B cell (primary cell): ENCODE data around the gene PLA2G4D. TPM values are rescaled to one million over a fixed set of nuclear protein-coding genes. Genes with fewer than 3 reads are reported as not detected.
A peak's percentile ranks its signal among the peaks of the same experiment; 100 is the strongest.

Source experiments
- ATAC-seq: fragments of 200-7000 bp; cut with Tn5 transposase; one replicate; pipeline ENCODE4 v1.10.0; 2021; ENCODE audit warnings: low read depth, mild to moderate bottlenecking, moderate number of reproducible peaks, moderate library complexity
- CTCF ChIA-PET: fragments of 350-600 bp; sonication (Branson Sonifier 250); formaldehyde crosslinking; loops from one replicate; lab custom pipeline; 2021; ENCODE audit warnings: antibody characterized with exemption, inconsistent platforms; lab: Charles Lee
- POLR2A ChIA-PET: fragments of 350-600 bp; sonication (Branson Sonifier 250); formaldehyde crosslinking; loops from one replicate; lab custom pipeline; 2021; ENCODE audit warnings: antibody characterized with exemption; lab: Charles Lee
- DNase-seq: peaks from one replicate; pipeline ENCODE4 v3.0.0; 2013
- H2AFZ ChIP-seq: 2 replicates; pipeline ENCODE4 v1.6.1; 2012; ENCODE audit warnings: mild to moderate bottlenecking, low read depth, low read length; ENCODE audit not compliant: insufficient read depth, poor library complexity, severe bottlenecking
- H3K27ac ChIP-seq, 2 donors: 1 replicate in 1 of 2; 2 replicates in 1 of 2; pipeline ENCODE4 v1.5.1; 2012 to 2013; ENCODE audit warnings: low read length in 2 of 2, mild to moderate bottlenecking in 2 of 2, moderate library complexity in 1 of 2
- H3K27me3 ChIP-seq, 4 experiments: fragments of 200-600 bp in 1 of 4; sonication (generic) in 1 of 4; replicated peaks in 1 of 4; 1 replicate in 2 of 4; 2 replicates in 2 of 4; pipeline versions ENCODE4 v1.6.1 to v1.7.0; 2013 to 2016; ENCODE audit warnings: low read length in 3 of 4, mild to moderate bottlenecking in 2 of 4, mixed read lengths in 1 of 4, moderate library complexity in 1 of 4; ENCODE audit not compliant: insufficient read depth in 4 of 4, control insufficient read depth in 3 of 4; ENCODE audit errors: control extremely low read depth in 1 of 4
- H3K36me3 ChIP-seq, 2 experiments: replicated peaks in 1 of 2; 1 replicate in 1 of 2; 2 replicates in 1 of 2; pipeline versions ENCODE4 v1.6.1 to v1.7.1; 2013; ENCODE audit warnings: low read length in 1 of 2; ENCODE audit not compliant: insufficient read depth in 2 of 2, control insufficient read depth in 1 of 2; ENCODE audit errors: control extremely low read depth in 1 of 2, extremely low read depth in 1 of 2
- H3K4me1 ChIP-seq, 2 donors: fragments of 200-600 bp in 1 of 2; sonication (generic) in 1 of 2; 1 replicate in 1 of 2; 2 replicates in 1 of 2; pipeline versions ENCODE4 v1.5.1 to v1.6.1; 2013 to 2017; ENCODE audit warnings: low read length in 2 of 2; ENCODE audit not compliant: control insufficient read depth in 2 of 2, insufficient read depth in 2 of 2
- H3K4me2 ChIP-seq: replicated peaks from 2 replicates; pipeline ENCODE3; 2012; ENCODE audit warnings: mild to moderate bottlenecking, low read depth, low read length; ENCODE audit not compliant: poor library complexity, severe bottlenecking
- H3K4me3 ChIP-seq, 5 experiments: fragments of 200-600 bp in 1 of 5; sonication (generic) in 1 of 5; 1 replicate in 3 of 5; 2 replicates in 2 of 5; pipeline versions ENCODE4 v1.5.1 to v1.7.0; 2011 to 2016; ENCODE audit warnings: low read length in 4 of 5, mild to moderate bottlenecking in 4 of 5, low read depth in 2 of 5, control low read depth in 1 of 5, moderate library complexity in 1 of 5; ENCODE audit not compliant: insufficient read depth in 1 of 5; ENCODE audit errors: control extremely low read depth in 1 of 5, extremely low read depth in 1 of 5
- H3K79me2 ChIP-seq: fragments of 200-600 bp; sonication (generic); one replicate; pipeline ENCODE4 v1.6.0; 2016; ENCODE audit warnings: low read length; ENCODE audit not compliant: control insufficient read depth, insufficient read depth
- H3K9ac ChIP-seq: fragments of 200-600 bp; sonication (generic); 2 replicates; pipeline ENCODE4 v1.6.1; 2017; ENCODE audit warnings: mild to moderate bottlenecking, low read length, moderate library complexity
- H3K9me3 ChIP-seq, 3 donors: one replicate each; pipeline versions ENCODE4 v1.6.1 to v1.7.1; 2013; ENCODE audit warnings: low read length in 2 of 3; ENCODE audit not compliant: control insufficient read depth in 2 of 3, insufficient read depth in 1 of 3; ENCODE audit errors: control extremely low read depth in 1 of 3
- H4K20me1 ChIP-seq: 2 replicates; pipeline ENCODE4 v1.6.0; 2012; ENCODE audit warnings: mild to moderate bottlenecking, low read length; ENCODE audit not compliant: insufficient read depth, control insufficient read depth, poor library complexity, severe bottlenecking
- H3K27ac Mint-ChIP-seq: one replicate; pipeline ENCODE4 v1.8.0; 2021; ENCODE audit warnings: mixed read lengths
- H3K27me3 Mint-ChIP-seq: one replicate; pipeline ENCODE4 v1.8.0; 2021; ENCODE audit warnings: mixed read lengths
- H3K4me1 Mint-ChIP-seq: one replicate; pipeline ENCODE4 v1.8.0; 2021; ENCODE audit warnings: mixed read lengths
- H3K4me3 Mint-ChIP-seq: one replicate; pipeline ENCODE4 v1.8.0; 2021; ENCODE audit warnings: mixed read lengths
- H3K9me3 Mint-ChIP-seq: one replicate; pipeline ENCODE4 v1.8.0; 2022; ENCODE audit warnings: mixed read lengths; ENCODE audit not compliant: insufficient read depth
- EZH2 ChIP-seq: IDR thresholded peaks from 2 replicates; pipeline ENCODE4 v1.6.1; 2012; ENCODE audit warnings: borderline replicate concordance, low read depth, mild to moderate bottlenecking, moderate library complexity, low read length; ENCODE audit not compliant: insufficient read depth, poor library complexity, severe bottlenecking
- WGBS: methylation state at CpG from one replicate; pipeline ENCODE4 v1.1.5; 2013; ENCODE audit warnings: missing lambda C conversion rate; ENCODE audit not compliant: insufficient coverage; 5-methylcytosine and 5-hydroxymethylcytosine counted together
- intact Hi-C: fragments of 100-400 bp; cut with micrococcal nuclease; formaldehyde crosslinking; loops from one replicate; pipeline ENCODE4 v1.10.0; 2022
- polyA plus RNA-seq: library from polyadenylated mRNA; depleted of rRNA; stranded (reverse); fragments of >200 nt; gene quantifications from 2 replicates; pipeline ENCODE4 v1.2.3, GENCODE V29; 2012
- total RNA-seq, 2 donors: library from RNA; stranded (reverse); fragments of 120-200 nt in 1 of 2; gene quantifications; 1 replicate in 1 of 2; 2 replicates in 1 of 2; pipeline versions ENCODE4 v1.2.3 to v1.2.4, GENCODE V29; 2013 to 2022
- TF ChIP-seq, protein P1 (sequence below): fragments of 200-600 bp; IDR thresholded peaks from one replicate; pipeline ENCODE4 v1.8.0; 2022; ENCODE audit warnings: antibody characterized with exemption, mild to moderate bottlenecking

The PLA2G4D gene
- total and polyA plus RNA-seq, 2 donors (not counting 1 experiment from before 2014, with no cell fraction given), result not detected

DNA sequence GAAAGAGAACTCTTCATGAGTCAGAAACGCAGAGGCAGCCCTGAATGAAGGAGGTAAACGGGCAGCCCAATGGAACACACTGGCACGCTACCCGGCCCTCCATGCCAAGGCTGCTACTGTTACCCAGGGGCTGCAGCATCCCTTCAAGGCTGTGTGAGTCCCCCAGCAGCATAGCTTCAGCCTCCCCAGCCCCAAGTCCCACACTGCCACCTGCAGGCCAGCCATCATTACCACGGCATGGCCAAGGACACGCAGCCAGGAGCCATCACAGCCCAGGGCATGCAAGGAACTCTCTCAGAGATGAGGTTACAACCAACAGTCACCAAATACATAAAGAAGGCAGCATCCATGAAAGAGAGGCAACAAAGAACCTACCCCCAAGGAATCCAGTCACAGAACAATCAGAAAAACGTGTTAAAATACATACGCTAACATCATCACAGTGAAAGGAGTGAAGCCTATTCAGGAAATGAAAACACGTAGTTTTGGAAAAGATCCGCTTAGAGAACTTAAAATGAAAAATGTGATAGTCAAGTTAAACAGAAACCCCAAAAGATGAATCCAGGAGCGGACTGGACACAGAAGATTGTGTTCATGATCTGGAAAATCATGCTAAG lies 39.6 kb upstream of the PLA2G4D start:
- no peak for TF ChIP-seq EZH2
- TF ChIP-seq, protein P1, sequence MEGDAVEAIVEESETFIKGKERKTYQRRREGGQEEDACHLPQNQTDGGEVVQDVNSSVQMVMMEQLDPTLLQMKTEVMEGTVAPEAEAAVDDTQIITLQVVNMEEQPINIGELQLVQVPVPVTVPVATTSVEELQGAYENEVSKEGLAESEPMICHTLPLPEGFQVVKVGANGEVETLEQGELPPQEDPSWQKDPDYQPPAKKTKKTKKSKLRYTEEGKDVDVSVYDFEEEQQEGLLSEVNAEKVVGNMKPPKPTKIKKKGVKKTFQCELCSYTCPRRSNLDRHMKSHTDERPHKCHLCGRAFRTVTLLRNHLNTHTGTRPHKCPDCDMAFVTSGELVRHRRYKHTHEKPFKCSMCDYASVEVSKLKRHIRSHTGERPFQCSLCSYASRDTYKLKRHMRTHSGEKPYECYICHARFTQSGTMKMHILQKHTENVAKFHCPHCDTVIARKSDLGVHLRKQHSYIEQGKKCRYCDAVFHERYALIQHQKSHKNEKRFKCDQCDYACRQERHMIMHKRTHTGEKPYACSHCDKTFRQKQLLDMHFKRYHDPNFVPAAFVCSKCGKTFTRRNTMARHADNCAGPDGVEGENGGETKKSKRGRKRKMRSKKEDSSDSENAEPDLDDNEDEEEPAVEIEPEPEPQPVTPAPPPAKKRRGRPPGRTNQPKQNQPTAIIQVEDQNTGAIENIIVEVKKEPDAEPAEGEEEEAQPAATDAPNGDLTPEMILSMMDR, result peak; percentile 57
- Mint-ChIP-seq H3K9me3 (no peaks in the 10 kb centered on the region), H3K27ac (no peak overlapping the region), H3K4me1 (no peaks in the 10 kb centered on the region), H3K4me3 (no peak overlapping the region), H3K27me3 (peaks cover 21% of the 10 kb centered on the region)
- POLR2A ChIA-PET, result no interaction called here
- no peaks in the 10 kb centered on the region for H4K20me1 ChIP-seq
- H3K27me3 ChIP-seq, result peaks cover 0 to 11% (median 3%) of the 10 kb centered on the region in 4 experiments
- H3K9ac ChIP-seq, result no peak overlapping the region
- CTCF ChIA-PET, result interaction anchor here (0.9 to 1.5 kb wide), 3 partner anchors 9 to 229 kb away, joined by 3 to 4 read pairs (median 4); no protein-coding TSS in a partner anchor
- DNase-seq (peak; percentile 39), ATAC-seq (peak; percentile 24)
- intact Hi-C loops, result no loop called here
- no peak overlapping the region for H3K4me3 ChIP-seq
- no peaks in the 10 kb centered on the region for H3K4me1 ChIP-seq
- H3K79me2 ChIP-seq, result no peaks in the 10 kb centered on the region
- WGBS, result 69% methylated on average over 6 of the region's 11 CpGs
- H3K9me3 ChIP-seq, result no peaks in the 10 kb centered on the region
- no peak overlapping the region for H3K4me2 ChIP-seq
- no peak overlapping the region for H3K27ac ChIP-seq
- H2AFZ ChIP-seq, result no peak overlapping the region
- no peaks in the 10 kb centered on the region for H3K36me3 ChIP-seq

DNA sequence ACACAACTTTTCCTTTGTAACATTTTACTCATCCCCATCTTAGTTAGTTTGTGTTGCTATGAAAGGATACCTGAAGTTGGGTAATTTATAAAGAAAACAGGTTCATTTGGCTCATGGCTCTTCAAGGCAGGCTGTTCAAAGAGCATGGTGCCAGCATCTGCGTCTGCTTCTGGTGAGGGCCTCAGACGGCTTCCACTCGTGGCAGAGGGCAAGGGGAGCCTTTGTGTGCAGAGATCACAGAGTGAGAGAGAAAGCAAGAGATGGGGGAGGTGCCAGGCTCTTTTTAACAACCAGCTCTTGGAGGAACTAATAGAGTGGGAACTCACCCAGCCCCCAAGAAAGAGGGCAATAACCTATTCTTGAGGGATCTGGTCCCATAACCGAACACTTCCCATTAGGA lies 39.0 kb upstream of the PLA2G4D start:
- ChIA-PET POLR2A (no interaction called here), CTCF (no interaction called here)
- Histone ChIP-seq H3K79me2 (no peaks in the 10 kb centered on the region), H3K27ac (no peak overlapping the region), H2AFZ (no peak overlapping the region), H3K4me1 (no peaks in the 10 kb centered on the region), H3K27me3 (peaks cover 0 to 11% (median 3%) of the 10 kb centered on the region in 4 experiments), H3K4me3 (no peak overlapping the region), H4K20me1 (no peaks in the 10 kb centered on the region), H3K4me2 (no peak overlapping the region), H3K9ac (no peak overlapping the region), H3K9me3 (no peaks in the 10 kb centered on the region), H3K36me3 (no peaks in the 10 kb centered on the region)
- DNase-seq (no peak), ATAC-seq (no peak)
- TF ChIP-seq, protein P1, result no peak
- peaks cover 21% of the 10 kb centered on the region for H3K27me3 Mint-ChIP-seq
- 88% methylated on average over 3 of the region's 4 CpGs for WGBS
- H3K27ac Mint-ChIP-seq, result no peak overlapping the region
- H3K4me1 Mint-ChIP-seq, result no peaks in the 10 kb centered on the region
- no peaks in the 10 kb centered on the region for H3K9me3 Mint-ChIP-seq
- no peak overlapping the region for H3K4me3 Mint-ChIP-seq
- intact Hi-C loops, result no loop called here
